ENCODE data around the gene KCNRG.

GRCh38 chr13:49975826-49976225 is 39.4 kb upstream of the KCNRG start:
- no peak for TF ChIP-seq CTCF (IDR thresholded peaks at IDR 0.05)
- TF ChIP-seq POLR2A (IDR thresholded peaks at IDR 0.05), result no peak

Data from sigmoid colon (tissue), 3 donors.